ENCODE results near the gene ANKRD39. TPM values are rescaled to one million over a fixed set of nuclear protein-coding genes. Genes with fewer than 3 reads are reported as not detected.
"Not testable (repeated sequence)": the region's sequence is repeated elsewhere in the genome, so short reads cannot be mapped to it uniquely, and the experiment has no call there.

ANKRD39 gene
- total RNA-seq, 1 donor from 2014 or later: 23.4 TPM

DNA sequence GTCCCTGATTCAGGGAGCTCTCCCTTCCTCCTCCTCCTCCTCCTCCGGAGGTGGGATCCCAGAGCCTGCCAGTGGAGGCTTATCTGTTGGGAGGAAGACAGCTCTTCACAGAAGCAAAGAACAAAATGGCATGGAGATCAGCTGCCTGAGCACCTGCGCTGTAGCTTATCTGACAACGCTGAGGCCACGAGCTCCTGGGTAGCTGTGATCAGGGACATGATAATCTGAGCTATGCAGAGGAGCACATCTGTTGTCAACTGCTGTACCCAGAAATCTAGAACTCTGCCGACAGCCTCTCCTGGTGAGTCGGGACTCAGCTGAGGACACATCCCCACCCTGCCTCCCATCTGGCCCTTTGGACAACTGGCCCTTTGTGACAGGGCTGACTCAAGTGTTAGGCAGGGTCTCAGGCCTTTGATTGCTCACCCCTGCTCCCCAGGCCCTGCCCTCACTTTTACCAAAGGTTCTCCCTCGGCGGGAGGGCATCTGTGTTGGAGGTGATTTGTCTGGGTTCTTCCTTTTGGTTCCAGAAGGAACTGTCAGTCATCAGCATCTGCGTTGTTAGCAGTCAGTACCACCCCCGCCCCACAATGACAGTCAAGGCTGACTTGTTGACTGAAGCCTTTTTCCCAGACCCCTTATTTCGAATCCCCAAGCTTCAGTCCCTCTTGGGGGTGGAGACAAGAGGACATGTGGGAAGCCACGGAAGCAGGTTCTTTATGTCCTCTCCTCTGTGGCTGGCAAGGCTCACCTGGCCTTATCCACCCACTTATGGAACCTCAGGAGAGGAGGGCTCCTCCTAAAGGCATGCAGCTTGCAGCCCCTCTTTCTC, 47.6 kb downstream of the ANKRD39 start:
- peaks cover 10% of the 10 kb centered on the region for H3K36me3 Mint-ChIP-seq (ENCODE audit: low read depth)
- no peak for DNase-seq (ENCODE audit: low read depth, low spot score)
- no peaks in the 10 kb centered on the region for H3K27me3 Mint-ChIP-seq (ENCODE audit: low read depth)
- TF ChIP-seq, protein P1, sequence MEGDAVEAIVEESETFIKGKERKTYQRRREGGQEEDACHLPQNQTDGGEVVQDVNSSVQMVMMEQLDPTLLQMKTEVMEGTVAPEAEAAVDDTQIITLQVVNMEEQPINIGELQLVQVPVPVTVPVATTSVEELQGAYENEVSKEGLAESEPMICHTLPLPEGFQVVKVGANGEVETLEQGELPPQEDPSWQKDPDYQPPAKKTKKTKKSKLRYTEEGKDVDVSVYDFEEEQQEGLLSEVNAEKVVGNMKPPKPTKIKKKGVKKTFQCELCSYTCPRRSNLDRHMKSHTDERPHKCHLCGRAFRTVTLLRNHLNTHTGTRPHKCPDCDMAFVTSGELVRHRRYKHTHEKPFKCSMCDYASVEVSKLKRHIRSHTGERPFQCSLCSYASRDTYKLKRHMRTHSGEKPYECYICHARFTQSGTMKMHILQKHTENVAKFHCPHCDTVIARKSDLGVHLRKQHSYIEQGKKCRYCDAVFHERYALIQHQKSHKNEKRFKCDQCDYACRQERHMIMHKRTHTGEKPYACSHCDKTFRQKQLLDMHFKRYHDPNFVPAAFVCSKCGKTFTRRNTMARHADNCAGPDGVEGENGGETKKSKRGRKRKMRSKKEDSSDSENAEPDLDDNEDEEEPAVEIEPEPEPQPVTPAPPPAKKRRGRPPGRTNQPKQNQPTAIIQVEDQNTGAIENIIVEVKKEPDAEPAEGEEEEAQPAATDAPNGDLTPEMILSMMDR (conservative IDR thresholded peaks at IDR 0.05): no peak
- H3K9me3 Mint-ChIP-seq: no peaks in the 10 kb centered on the region
- peak overlapping the region; percentile 6 for H3K27ac Mint-ChIP-seq (ENCODE audit: unreplicated experiment)
- H3K4me3 Mint-ChIP-seq: no peak overlapping the region
- peaks cover 16% of the 10 kb centered on the region for H3K4me1 Mint-ChIP-seq

DNA sequence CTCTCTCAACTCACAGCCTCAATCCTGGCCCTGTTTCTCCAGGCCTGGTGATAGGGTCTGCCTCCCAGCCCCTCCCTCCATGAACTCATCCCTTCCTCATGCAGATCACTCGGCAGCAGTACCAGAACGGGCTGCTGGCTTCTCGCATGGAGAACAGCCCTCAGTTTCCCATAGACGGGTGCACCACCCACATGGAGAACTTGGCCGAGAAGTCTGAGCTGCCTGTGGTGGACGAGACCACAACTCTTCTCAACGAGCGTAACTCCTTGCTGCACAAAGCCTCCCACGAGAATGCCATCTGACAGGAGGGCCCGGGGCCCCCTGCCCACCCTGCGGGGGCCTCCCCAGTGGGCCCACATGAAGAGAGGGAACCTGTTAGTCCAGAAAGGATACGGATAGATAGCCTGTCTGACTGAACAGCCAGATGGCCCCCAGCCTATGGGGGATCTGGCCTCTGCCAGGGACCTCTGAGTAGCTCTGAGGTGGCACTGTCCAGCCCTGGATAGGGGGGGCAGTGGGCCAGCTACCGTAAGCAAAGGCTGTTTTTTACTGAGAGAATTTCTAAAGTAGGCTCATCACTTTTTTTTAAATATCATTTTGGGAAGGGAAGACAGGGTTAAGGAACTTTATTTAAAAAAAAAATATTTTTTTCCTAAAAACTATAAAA, 48.5 kb downstream of the ANKRD39 start:
- Mint-ChIP-seq H3K4me3 (no peak overlapping the region), H3K9me3 (no peaks in the 10 kb centered on the region), H3K36me3 (ENCODE audit: low read depth) (peaks cover 10% of the 10 kb centered on the region), H3K27ac (ENCODE audit: unreplicated experiment) (peak overlapping the region; percentile 14), H3K4me1 (peaks cover 13% of the 10 kb centered on the region), H3K27me3 (ENCODE audit: low read depth) (no peaks in the 10 kb centered on the region)
- no peak for DNase-seq (ENCODE audit: low read depth, low spot score)
- TF ChIP-seq, protein P1 (conservative IDR thresholded peaks at IDR 0.05): no peak

DNA sequence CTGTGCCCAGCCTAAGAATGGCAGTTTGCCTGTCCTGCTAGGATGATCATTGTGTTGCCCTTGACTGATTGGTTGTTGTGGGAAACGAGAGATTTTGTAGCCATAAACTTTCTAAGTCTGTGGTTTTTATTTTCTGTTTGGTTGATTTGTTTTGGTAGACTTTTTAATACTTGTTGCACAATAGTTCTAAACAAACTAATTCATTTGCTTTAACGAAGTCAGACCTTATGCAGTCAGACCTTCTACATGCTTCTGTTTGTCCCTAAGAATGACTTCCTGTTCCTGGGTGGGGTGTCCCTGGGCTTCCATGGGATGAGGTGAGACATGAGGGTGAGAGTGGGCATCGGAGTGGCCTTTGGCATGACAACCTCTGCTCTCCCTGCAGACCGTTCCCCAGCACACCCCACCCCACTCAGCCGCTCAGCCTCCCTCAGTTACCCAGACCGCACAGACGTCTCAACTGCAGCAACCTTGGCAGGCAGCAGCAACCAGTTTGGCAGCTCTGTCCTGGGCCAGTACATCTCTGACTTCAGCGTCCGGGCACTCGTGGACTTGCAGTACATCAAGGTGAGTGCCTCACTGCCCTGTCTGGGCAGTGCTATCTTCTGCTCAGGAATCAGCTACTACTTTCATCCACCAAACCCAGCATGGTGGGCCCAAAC, 49.5 kb downstream of the ANKRD39 start:
- Mint-ChIP-seq H3K4me1 (peaks cover 13% of the 10 kb centered on the region), H3K36me3 (ENCODE audit: low read depth) (peaks cover 10% of the 10 kb centered on the region), H3K27ac (ENCODE audit: unreplicated experiment) (peak overlapping the region; percentile 75), H3K27me3 (ENCODE audit: low read depth) (no peaks in the 10 kb centered on the region), H3K9me3 (no peaks in the 10 kb centered on the region), H3K4me3 (no peak overlapping the region)
- DNase-seq (ENCODE audit: low read depth, low spot score): no peak
- TF ChIP-seq, protein P1 (conservative IDR thresholded peaks at IDR 0.05): no peak

DNA sequence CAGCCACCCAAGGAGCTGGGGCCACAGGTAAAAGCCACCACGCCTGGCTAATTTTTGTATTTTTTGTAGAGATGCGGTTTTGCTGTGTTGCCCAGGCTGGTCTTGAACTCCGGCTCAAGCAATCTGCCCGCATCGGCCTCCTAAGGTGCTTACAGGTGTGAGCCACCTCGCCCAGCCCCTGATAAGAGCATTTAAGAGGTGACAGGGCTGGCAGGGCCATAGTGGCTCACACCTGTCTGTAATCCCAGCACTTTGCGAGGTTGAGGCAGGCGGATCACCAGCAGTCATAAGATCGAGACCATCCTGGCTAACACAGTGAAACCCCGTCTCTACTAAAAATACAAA, 50.7 kb downstream of the ANKRD39 start:
- no peak overlapping the region for H3K27ac Mint-ChIP-seq (ENCODE audit: unreplicated experiment)
- no peak overlapping the region for H3K4me3 Mint-ChIP-seq
- TF ChIP-seq, protein P1 (conservative IDR thresholded peaks at IDR 0.05): no peak
- H3K36me3 Mint-ChIP-seq (ENCODE audit: low read depth): peaks cover 10% of the 10 kb centered on the region
- peaks cover 13% of the 10 kb centered on the region for H3K4me1 Mint-ChIP-seq
- no peaks in the 10 kb centered on the region for H3K9me3 Mint-ChIP-seq
- H3K27me3 Mint-ChIP-seq (ENCODE audit: low read depth): no peaks in the 10 kb centered on the region
- no peak for DNase-seq (ENCODE audit: low read depth, low spot score)

DNA sequence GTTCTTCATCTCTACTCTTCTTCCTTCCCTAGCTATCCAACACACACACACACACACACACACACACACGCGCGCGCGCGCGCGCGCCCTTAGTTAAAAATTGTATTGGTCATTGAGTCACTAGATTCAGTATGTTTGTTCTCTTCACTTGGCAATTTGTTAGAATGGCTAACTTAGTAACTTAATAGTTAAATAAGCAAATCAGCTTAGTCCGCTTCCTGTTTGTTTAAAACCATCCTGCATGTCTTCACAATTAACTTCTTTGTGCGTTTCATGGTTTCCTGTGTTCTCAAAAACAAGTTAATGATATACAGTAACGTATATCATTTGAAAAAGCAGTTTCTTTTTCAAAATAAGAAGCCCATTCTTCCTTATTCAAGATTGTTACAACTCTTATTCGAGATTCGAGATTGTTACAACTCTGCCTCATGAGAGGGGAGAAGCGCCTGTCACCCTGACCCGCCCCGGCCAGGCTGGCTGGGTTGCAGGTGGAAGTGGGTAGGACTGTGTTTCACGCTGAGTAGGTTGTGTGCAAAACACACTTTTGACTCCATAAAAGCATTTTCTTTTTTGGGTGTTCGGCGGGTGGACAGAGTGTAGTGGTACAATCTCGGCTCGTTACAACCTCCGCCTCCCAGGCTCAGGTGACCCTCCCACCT, 51.2 kb downstream of the ANKRD39 start:
- no peaks in the 10 kb centered on the region for H3K27me3 Mint-ChIP-seq (ENCODE audit: low read depth)
- DNase-seq (ENCODE audit: low read depth, low spot score): no peak
- peaks cover 10% of the 10 kb centered on the region for H3K36me3 Mint-ChIP-seq (ENCODE audit: low read depth)
- no peak overlapping the region for H3K4me3 Mint-ChIP-seq
- TF ChIP-seq, protein P1 (conservative IDR thresholded peaks at IDR 0.05): no peak
- H3K27ac Mint-ChIP-seq (ENCODE audit: unreplicated experiment): peak overlapping the region; percentile 78
- H3K4me1 Mint-ChIP-seq: peaks cover 13% of the 10 kb centered on the region
- H3K9me3 Mint-ChIP-seq: no peaks in the 10 kb centered on the region

DNA sequence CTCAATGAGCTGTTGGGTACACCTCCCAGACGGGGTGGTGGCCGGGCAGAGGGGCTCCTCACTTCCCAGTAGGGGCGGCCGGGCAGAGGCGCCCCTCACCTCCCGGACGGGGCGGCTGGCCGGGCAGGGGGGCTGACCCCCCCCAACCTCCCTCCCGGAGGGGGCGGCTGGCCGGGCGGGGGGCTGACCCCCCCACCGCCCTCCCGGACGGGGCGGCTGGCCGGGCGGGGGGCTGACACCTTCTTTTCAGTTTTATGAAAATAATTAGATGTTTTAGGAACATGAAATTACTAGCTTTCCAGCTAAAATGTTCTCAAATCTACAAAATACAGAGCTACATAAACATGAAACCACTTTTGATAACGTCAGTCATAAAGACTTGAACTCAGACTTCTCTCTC, 51.9 kb downstream of the ANKRD39 start:
- H3K27ac Mint-ChIP-seq (ENCODE audit: unreplicated experiment); H3K27me3 Mint-ChIP-seq (ENCODE audit: low read depth); DNase-seq (ENCODE audit: low read depth, low spot score); H3K9me3 Mint-ChIP-seq; H3K4me3 Mint-ChIP-seq; H3K36me3 Mint-ChIP-seq (ENCODE audit: low read depth): not testable (repeated sequence)
- peaks cover 13% of the 10 kb centered on the region for H3K4me1 Mint-ChIP-seq
